Nephron progenitor cell (in vitro differentiated cells): Measurements from ENCODE around the gene ELAVL3.

Experiments
- DNase-seq: peaks from one replicate; pipeline ENCODE4 v3.0.0; 2021
- H3K27ac Mint-ChIP-seq: 2 replicates; pipeline ENCODE4 v1.8.0; 2021; ENCODE audit warnings: mild to moderate bottlenecking, moderate library complexity, mixed read lengths
- H3K27me3 Mint-ChIP-seq: 2 replicates; pipeline ENCODE4 v1.8.0; 2021; ENCODE audit warnings: mild to moderate bottlenecking, low read depth, mixed read lengths; ENCODE audit not compliant: poor library complexity
- H3K36me3 Mint-ChIP-seq: 2 replicates; pipeline ENCODE4 v1.8.0; 2021; ENCODE audit warnings: low read depth, mixed read lengths
- H3K4me1 Mint-ChIP-seq: 2 replicates; pipeline ENCODE4 v1.8.0; 2021; ENCODE audit warnings: mixed read lengths
- H3K4me3 Mint-ChIP-seq: 2 replicates; pipeline ENCODE4 v1.8.0; 2021; ENCODE audit warnings: mild to moderate bottlenecking, moderate library complexity, mixed read lengths
- H3K9me3 Mint-ChIP-seq: 2 replicates; pipeline ENCODE4 v1.8.0; 2021; ENCODE audit warnings: mild to moderate bottlenecking, moderate library complexity, mixed read lengths
- TF ChIP-seq, protein P1 (sequence below): fragments of 200-600 bp; sonication (generic); IDR thresholded peaks from 2 replicates; pipeline ENCODE4 v1.5.0; 2021; ENCODE audit warnings: antibody characterized with exemption

ELAVL3 gene

DNA sequence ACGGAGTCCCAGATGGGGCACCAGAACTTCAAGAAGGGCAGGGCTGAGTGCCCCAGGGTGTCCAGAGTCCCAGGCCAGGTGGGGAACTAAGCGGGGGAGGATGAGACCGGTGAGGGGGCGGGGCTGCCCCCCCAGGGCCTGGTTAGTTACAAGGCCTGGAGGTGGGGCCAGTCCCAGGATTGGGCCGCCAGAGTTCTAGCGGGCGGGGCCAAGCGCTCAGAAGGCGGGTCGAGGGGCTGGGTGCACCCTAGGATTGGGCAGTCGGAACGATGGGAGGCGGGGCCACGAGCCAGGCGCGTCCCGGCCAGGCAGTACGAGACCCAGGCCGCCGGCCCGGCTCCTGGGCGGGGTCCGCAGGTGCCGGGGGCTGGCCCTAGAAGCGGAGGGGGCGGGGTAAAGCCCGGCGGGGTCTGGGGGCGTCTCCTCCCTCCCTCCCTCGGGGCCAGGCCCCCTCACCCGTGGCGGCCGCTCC is 24.2 kb upstream of the ELAVL3 start:
- H3K4me3 Mint-ChIP-seq: peak overlapping the region; percentile 88
- peaks cover 27% of the 10 kb centered on the region for H3K4me1 Mint-ChIP-seq
- H3K27me3 Mint-ChIP-seq: peaks cover 3% of the 10 kb centered on the region
- peak overlapping the region; percentile 77 for H3K27ac Mint-ChIP-seq
- TF ChIP-seq, protein P1, sequence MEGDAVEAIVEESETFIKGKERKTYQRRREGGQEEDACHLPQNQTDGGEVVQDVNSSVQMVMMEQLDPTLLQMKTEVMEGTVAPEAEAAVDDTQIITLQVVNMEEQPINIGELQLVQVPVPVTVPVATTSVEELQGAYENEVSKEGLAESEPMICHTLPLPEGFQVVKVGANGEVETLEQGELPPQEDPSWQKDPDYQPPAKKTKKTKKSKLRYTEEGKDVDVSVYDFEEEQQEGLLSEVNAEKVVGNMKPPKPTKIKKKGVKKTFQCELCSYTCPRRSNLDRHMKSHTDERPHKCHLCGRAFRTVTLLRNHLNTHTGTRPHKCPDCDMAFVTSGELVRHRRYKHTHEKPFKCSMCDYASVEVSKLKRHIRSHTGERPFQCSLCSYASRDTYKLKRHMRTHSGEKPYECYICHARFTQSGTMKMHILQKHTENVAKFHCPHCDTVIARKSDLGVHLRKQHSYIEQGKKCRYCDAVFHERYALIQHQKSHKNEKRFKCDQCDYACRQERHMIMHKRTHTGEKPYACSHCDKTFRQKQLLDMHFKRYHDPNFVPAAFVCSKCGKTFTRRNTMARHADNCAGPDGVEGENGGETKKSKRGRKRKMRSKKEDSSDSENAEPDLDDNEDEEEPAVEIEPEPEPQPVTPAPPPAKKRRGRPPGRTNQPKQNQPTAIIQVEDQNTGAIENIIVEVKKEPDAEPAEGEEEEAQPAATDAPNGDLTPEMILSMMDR: no peak
- H3K9me3 Mint-ChIP-seq: no peaks in the 10 kb centered on the region
- peaks cover 7% of the 10 kb centered on the region for H3K36me3 Mint-ChIP-seq
- peak; percentile 98 for DNase-seq

DNA sequence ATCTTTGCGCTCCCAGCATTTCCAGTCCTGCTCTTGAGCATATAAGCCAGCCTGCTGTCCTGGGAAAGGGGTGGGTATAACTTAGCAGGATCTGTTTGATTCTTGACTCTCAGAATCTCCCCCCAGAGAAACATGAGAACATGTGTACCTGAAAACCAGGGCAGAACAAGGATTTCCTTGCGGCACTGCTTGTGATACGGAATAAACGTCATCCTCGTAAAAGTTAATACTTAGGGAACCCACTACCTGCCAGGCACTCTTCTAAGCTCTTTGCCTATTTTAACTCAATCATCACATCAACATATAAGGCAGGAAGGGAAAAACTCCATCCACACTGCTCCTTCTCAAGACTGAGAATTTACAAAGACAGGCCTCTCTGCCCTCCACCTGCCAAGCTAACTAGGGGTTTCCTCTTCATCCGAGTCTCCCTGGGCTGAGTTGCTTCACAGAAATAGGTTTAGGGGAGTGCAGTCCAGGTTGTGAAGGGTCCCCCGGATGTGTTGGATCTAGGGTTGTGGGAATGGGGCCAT is 23.7 kb upstream of the ELAVL3 start:
- Mint-ChIP-seq H3K9me3 (no peaks in the 10 kb centered on the region), H3K4me1 (peaks cover 27% of the 10 kb centered on the region), H3K36me3 (peaks cover 11% of the 10 kb centered on the region), H3K27me3 (peaks cover 3% of the 10 kb centered on the region), H3K27ac (peak overlapping the region; percentile 77), H3K4me3 (peak overlapping the region; percentile 88)
- TF ChIP-seq, protein P1: no peak
- no peak for DNase-seq

DNA sequence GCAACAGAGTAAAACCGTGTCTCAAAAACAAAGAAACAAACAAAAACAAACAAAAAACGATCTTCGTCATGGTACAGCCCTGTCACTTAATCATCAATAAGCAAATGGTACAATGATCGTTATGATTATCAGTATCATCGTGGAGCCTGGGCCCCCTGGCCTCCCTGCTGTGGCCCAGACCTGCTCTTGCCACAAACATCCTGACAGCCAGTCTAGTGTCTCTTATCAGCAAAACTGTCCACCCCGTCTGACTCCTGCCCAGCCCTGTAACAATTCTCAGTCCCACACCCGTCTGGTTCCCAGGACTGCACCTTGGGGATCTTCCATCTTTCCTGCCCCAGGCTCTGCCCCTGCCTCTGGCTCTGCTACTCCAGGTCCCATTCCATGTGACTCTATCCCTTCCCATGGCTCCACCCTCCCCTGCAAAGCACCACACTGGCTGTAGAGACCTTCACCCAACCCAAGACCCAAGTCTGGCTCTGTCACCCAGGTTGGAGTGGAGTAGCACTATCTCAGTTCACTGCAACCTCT is 19.1 kb upstream of the ELAVL3 start:
- no peak for DNase-seq
- Mint-ChIP-seq H3K4me3 (no peak overlapping the region), H3K36me3 (peaks cover 11% of the 10 kb centered on the region), H3K9me3 (no peaks in the 10 kb centered on the region), H3K4me1 (peaks cover 9% of the 10 kb centered on the region), H3K27me3 (no peaks in the 10 kb centered on the region), H3K27ac (no peak overlapping the region)
- TF ChIP-seq, protein P1: no peak

DNA sequence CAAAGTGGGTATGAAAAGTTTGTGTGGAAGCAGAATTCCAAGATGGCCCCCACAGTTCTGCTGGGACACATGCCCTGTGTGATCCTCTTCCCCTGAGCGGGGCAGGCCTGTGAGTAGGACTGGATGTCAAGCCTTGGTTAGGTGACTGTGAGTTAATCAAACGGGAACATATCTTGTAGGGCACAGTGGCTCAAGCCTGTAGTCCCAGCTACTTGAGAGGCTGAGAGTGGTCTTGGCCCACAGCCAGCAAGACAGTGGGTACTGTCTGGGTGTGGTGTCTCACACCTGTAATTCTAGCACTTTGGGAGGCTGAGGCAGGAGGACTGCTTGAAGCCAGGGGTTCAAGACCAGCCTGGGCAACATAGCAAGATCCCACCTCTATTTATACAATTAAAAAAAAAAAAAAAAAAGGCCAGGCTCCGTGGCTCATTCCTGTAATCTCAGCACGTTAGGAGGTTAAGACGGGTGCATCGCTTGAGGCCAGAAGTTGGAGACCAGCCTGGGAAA is 18.4 kb upstream of the ELAVL3 start:
- TF ChIP-seq, protein P1: no peak
- Mint-ChIP-seq H3K4me1 (peaks cover 2% of the 10 kb centered on the region), H3K27ac (no peak overlapping the region), H3K9me3 (no peaks in the 10 kb centered on the region), H3K36me3 (peaks cover 11% of the 10 kb centered on the region), H3K4me3 (no peak overlapping the region), H3K27me3 (no peaks in the 10 kb centered on the region)
- DNase-seq: no peak

DNA sequence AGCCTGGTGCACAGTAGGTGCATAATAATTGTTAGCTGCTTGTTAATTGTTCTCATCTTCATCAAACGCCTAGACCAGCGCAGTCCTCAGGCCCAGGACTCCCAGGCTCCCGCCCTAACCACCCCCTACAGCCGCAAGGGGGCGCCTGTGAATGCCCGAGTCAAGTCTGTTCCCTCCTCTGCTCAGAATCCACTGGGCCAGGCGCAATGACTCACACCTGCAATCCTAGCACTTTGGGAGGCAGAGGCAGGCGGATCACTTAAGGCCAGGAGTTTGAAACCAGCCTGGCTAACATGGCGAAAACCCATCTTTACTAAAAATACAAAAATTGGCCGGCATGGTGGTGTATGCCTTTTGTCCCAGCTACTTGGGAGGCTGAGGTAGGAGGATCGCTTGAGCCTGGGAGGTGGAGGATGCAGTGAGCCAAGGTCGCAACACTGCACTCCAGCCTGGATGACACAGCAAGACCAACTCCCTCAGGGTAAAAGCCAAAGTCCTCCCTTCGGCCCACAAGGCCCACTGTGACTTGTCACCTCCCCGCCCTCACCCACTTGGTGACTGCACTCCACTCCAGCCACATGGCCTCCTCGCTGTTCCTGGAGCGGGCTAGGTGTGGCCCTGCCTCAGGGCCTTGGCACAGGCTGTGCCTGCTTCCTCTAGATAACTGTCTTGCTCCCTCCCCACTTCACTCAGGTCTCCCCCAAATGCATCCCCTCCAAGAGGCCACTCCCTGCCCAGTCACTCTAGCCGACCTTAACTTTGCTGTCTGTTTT is 15.7 kb upstream of the ELAVL3 start:
- H3K9me3 Mint-ChIP-seq: no peaks in the 10 kb centered on the region
- H3K4me3 Mint-ChIP-seq: no peak overlapping the region
- H3K27me3 Mint-ChIP-seq: no peaks in the 10 kb centered on the region
- H3K4me1 Mint-ChIP-seq: no peaks in the 10 kb centered on the region
- no peak overlapping the region for H3K27ac Mint-ChIP-seq
- TF ChIP-seq, protein P1: peak; percentile 71
- peak; percentile 77 for DNase-seq
- H3K36me3 Mint-ChIP-seq: peaks cover 11% of the 10 kb centered on the region
